Right renal cortex interstitium (tissue), 3 donors: ENCODE results near the gene SIMC1. TPM values are rescaled to one million over a fixed set of nuclear protein-coding genes. Genes with fewer than 3 reads are reported as not detected.
"Not testable (repeated sequence)": the region's sequence is repeated elsewhere in the genome, so short reads cannot be mapped to it uniquely, and the experiment has no call there.

Source experiments
- DNase-seq, 3 donors: peaks; one replicate each; pipeline ENCODE4 v3.0.0-alpha.2; 2013; ENCODE audit warnings: low read depth in 3 of 3, low spot score in 2 of 3
- polyA plus RNA-seq, 3 donors: library from polyadenylated mRNA; unstranded; fragments of 120-200 nt; gene quantifications; one replicate each; pipeline ENCODE4 v1.2.1, GENCODE V29; 2013; ENCODE audit not compliant: insufficient read length in 3 of 3

SIMC1 gene
- polyA plus RNA-seq, 3 donors, result 18.1 to 19.5 (median 19.4) TPM

GRCh38 chr5:176290057-176290840 lies 52.0 kb downstream of the SIMC1 start:
- not testable (repeated sequence) for DNase-seq

- DNase-seq, result not testable (repeated sequence)
Measured at GRCh38 chr5:176305356-176305755, 67.1 kb downstream of the SIMC1 start.

- no peak for DNase-seq
Measured at GRCh38 chr5:176317534-176318374, 79.5 kb downstream of the SIMC1 start.

GRCh38 chr5:176319827-176320554 lies 81.8 kb downstream of the SIMC1 start:
- no peak for DNase-seq

GRCh38 chr5:176320577-176320976 lies 82.4 kb downstream of the SIMC1 start:
- no peak for DNase-seq

GRCh38 chr5:176334031-176334770 lies 96.0 kb downstream of the SIMC1 start:
- no peak for DNase-seq

GRCh38 chr5:176337913-176338312 lies 99.7 kb downstream of the SIMC1 start:
- DNase-seq, result no peak

- no peak for DNase-seq
Measured at GRCh38 chr5:176339304-176339703, 101.1 kb downstream of the SIMC1 start.

- DNase-seq, result no peak
Measured at GRCh38 chr5:176341325-176342157, 103.3 kb downstream of the SIMC1 start.

GRCh38 chr5:176342158-176342483 lies 103.9 kb downstream of the SIMC1 start:
- DNase-seq, result no peak

GRCh38 chr5:176342766-176343458 lies 104.7 kb downstream of the SIMC1 start:
- no peak for DNase-seq

- no peak for DNase-seq
Measured at GRCh38 chr5:176350416-176350815, 112.2 kb downstream of the SIMC1 start.

- no peak for DNase-seq
Measured at GRCh38 chr5:176352116-176352878, 114.1 kb downstream of the SIMC1 start.

- DNase-seq, result no peak
Measured at GRCh38 chr5:176353533-176353932, 115.3 kb downstream of the SIMC1 start.

GRCh38 chr5:176355400-176356178 lies 117.4 kb downstream of the SIMC1 start:
- no peak for DNase-seq

GRCh38 chr5:176356179-176356566 lies 117.9 kb downstream of the SIMC1 start:
- no peak for DNase-seq

- no peak for DNase-seq
Measured at GRCh38 chr5:176359658-176360057, 121.4 kb downstream of the SIMC1 start.
